ENCODE results near the gene LRRN4. TPM values are rescaled to one million over a fixed set of nuclear protein-coding genes. Genes with fewer than 3 reads are reported as not detected.

LRRN4 gene
- total RNA-seq, 4 donors from 2014 or later, result 22.9 to 154 (median 32.4) TPM; not detected in 1

DNA sequence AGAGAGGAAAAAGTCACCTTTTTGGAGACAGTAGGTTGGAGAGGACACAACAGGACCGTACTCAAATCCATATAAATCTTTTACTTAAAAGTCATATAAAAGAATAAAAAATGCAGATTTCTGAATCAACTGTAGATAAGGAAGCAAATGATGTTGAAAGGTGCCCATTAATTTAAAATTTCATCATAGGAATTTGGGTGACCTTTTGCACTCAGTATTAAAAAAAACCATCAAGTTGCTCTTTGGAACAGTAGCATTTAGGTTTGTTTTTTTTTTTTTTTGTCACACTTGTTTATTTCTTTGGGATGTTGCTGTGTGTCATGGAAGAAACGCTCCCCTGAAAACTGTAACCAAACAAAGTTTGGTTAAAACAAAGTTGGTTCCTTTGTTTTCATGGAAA lies 20.9 kb upstream of the LRRN4 start:
- no peak for ATAC-seq (ENCODE audit: low FRiP score)
- TF ChIP-seq, protein P1, sequence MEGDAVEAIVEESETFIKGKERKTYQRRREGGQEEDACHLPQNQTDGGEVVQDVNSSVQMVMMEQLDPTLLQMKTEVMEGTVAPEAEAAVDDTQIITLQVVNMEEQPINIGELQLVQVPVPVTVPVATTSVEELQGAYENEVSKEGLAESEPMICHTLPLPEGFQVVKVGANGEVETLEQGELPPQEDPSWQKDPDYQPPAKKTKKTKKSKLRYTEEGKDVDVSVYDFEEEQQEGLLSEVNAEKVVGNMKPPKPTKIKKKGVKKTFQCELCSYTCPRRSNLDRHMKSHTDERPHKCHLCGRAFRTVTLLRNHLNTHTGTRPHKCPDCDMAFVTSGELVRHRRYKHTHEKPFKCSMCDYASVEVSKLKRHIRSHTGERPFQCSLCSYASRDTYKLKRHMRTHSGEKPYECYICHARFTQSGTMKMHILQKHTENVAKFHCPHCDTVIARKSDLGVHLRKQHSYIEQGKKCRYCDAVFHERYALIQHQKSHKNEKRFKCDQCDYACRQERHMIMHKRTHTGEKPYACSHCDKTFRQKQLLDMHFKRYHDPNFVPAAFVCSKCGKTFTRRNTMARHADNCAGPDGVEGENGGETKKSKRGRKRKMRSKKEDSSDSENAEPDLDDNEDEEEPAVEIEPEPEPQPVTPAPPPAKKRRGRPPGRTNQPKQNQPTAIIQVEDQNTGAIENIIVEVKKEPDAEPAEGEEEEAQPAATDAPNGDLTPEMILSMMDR (IDR thresholded peaks at IDR 0.05), result no peak
- no peak for DNase-seq (ENCODE audit: low spot score)

DNA sequence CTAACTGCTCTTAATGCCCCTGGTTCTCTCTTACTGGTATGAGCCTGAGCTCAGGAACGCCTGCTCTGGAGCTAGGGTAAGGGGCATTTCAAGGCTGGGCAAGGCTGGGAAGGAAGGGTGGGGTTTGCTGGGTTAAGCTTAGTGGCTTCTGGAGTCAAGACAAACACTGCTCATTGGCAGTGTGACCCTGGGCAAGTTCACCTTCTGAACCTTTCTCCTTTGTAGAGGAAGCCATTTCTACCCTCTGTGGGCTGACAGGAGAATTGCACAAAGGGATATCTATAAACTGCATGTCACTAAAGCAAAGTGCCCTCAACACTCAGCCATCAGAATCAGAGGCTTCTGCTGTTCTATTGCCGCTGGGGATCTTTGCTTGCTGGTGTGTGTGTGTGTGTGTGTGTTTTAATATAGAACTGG lies 20.3 kb upstream of the LRRN4 start:
- DNase-seq (ENCODE audit: low spot score) (no peak), ATAC-seq (ENCODE audit: low FRiP score) (no peak)
- TF ChIP-seq, protein P1 (IDR thresholded peaks at IDR 0.05), result no peak

DNA sequence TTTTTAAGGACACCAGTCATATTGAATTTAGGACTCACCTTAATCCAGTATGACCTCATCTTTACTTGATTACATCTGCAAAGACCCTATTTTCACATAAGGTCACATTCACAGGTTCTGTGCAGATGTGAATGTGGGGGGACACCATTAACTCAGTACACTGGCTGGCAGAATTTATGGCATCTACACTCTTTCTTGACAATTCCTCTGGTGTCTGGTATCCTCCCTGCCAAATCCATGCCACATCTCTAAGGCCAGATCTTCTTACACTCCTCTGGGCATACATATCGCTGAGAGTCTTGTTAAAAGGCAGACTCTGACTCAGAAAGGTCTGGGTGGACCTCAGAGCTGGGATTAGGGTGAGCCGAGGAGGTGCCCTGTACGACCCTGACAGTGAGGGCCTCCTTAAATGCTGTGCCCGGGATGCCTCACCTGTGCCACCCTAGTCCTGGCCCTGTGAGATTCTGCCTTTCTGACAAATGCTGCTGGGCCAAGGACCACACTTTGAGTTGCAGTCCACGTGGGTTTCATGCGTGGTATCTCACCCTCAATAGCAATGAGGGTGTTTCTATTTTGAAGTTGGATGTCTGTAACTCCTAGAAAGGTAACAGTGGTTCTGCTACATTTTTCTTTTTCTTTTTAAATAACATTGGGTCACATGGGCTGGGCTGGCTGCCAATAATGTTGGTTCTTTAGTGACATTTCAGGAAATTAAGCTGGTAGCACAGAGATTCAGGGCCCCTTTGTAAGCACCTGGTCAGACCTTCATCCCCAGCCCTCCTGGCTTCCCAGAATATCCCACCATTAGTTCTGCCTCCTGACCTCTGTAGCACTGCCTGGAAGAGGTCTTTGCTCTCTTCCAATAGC lies 17.2 kb upstream of the LRRN4 start:
- ATAC-seq (ENCODE audit: low FRiP score) (no peak), DNase-seq (ENCODE audit: low spot score) (no peak)
- TF ChIP-seq, protein P1 (IDR thresholded peaks at IDR 0.05), result no peak

DNA sequence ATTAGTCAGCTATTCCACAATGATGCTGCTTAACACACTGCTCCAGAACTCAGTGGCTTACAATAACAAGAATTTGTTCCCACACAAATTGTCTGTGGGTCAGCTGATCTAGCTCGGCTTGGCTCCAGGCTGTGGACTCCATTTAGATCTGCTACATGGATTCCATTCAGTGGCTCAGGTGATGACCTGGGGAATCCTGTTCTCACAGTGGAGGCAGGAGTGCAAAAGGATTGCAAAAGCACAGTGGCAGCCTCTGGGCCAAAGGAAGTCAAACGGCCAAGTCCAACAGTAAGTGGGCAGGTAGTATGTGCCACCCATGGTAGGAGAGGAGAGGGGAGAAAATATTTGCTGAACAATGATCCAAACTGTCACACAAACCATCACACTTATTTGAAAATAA lies 15.8 kb upstream of the LRRN4 start:
- ATAC-seq (ENCODE audit: low FRiP score) (no peak), DNase-seq (ENCODE audit: low spot score) (no peak)
- TF ChIP-seq, protein P1 (IDR thresholded peaks at IDR 0.05), result no peak

DNA sequence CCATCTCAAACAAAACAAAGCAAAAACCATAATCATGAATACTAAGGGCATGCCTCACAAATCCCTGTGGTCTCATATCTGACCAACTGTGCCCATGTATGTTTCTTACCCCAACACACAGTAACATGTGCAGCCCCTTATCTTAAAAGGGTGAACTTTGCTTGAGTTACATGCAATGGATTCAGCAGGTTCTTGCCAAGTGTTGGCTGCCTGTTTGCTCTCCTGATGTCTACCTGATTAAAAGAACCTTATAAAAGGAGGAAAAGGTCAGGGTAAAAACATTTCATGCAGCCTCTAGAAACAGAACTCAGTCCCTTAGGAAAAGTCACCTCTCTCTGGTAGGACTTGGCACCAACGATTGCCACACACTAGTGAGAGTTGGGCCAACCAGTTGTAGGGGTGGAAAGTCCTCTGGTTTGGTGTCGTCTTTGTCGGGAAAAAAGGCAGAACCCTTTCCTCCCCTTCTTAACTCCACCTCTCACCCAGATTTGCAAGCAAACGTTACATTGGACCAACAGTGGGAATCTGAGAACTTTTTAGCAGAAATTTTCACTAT lies 14.0 kb upstream of the LRRN4 start:
- no peak for DNase-seq (ENCODE audit: low spot score)
- no peak for ATAC-seq (ENCODE audit: low FRiP score)
- TF ChIP-seq, protein P1 (IDR thresholded peaks at IDR 0.05), result no peak

DNA sequence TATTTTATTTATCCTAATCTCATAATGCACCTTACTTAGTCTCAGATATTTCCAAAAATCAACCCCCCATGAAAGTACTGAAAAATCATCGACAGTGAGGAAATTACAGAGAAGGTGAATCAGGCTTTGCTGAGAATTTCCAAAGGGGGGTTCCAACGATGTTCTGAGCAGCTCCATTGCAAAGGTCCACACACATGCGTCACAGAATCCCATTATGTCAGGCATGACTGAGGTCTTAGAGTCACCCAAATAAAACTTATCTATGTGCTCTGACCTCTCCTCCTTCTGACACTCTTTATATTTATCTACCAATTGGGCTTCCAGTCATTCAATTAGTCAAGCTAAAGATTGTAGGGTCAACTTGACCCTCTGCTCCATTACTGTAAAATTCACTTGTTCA lies 12.7 kb upstream of the LRRN4 start:
- TF ChIP-seq, protein P1 (IDR thresholded peaks at IDR 0.05), result no peak
- ATAC-seq (ENCODE audit: low FRiP score), result peak; percentile 78
- DNase-seq (ENCODE audit: low spot score), result no peak

DNA sequence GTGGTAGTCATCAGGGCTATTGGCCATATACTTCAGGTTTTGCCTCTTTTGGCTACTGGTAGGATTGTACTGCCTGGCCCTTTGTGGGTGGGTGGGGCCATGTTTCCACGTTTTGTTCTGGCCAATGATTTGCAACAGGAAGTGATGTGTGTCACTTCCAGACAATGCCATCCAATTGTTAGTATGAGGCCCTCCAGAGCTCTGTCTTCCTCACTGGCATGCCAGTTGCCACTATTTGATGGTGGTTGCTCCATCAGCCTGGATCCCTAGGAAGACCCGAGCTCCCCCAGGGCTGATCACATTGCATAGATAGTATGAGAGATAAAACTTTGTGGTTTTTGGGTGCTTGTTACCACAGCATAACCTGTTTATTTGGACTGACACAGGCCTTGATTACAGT lies 7.7 kb upstream of the LRRN4 start:
- no peak for DNase-seq (ENCODE audit: low spot score)
- no peak for ATAC-seq (ENCODE audit: low FRiP score)
- TF ChIP-seq, protein P1 (IDR thresholded peaks at IDR 0.05), result no peak
